ENCODE data around the gene ST6GALNAC4.

ST6GALNAC4 gene

DNA sequence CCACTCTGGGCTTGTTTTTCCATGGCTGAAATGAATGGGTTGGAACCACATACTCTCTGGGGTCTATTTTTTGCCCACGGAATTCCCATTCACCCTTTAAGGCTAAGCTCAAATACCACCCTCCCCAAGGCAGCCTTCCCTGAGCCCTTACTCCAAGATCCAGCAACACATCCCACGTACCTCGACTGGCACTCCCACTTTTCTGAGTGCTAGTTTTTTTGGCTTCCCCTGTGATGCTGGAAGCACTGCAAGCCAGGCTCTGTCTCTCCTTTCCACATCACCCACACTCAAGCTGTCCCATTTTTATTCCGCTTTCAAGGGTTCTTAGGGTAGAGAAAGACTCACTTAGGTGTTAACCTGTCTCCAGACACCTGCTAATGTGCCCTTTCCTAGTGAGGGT is 23.4 kb downstream of the ST6GALNAC4 start:
- FAIRE-seq (no peak), DNase-seq (ENCODE audit: insufficient read length, low spot score) (no peak)
- TF ChIP-seq, protein P1, sequence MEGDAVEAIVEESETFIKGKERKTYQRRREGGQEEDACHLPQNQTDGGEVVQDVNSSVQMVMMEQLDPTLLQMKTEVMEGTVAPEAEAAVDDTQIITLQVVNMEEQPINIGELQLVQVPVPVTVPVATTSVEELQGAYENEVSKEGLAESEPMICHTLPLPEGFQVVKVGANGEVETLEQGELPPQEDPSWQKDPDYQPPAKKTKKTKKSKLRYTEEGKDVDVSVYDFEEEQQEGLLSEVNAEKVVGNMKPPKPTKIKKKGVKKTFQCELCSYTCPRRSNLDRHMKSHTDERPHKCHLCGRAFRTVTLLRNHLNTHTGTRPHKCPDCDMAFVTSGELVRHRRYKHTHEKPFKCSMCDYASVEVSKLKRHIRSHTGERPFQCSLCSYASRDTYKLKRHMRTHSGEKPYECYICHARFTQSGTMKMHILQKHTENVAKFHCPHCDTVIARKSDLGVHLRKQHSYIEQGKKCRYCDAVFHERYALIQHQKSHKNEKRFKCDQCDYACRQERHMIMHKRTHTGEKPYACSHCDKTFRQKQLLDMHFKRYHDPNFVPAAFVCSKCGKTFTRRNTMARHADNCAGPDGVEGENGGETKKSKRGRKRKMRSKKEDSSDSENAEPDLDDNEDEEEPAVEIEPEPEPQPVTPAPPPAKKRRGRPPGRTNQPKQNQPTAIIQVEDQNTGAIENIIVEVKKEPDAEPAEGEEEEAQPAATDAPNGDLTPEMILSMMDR (IDR thresholded peaks at IDR 0.05; ENCODE audit: insufficient read depth, missing control alignments) = no peak

DNA sequence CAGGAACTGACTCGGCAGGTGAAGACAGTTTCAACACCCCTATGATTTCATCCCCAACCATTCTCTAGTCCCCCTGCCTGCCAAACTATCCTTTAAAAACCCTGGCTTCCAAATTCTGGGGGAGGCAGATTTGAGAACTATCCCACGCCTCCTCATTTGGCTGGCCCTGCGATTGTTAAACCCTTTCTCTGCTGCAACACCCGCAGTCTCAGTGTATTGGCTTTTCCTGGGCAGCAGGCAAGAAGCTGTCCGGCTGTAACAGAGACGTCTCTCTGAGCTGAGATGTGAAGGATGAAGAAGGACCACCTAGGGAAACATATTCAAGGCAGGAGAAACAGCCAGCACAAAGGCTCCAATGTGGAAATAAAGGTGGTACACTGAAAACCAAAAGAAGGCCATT is 24.0 kb downstream of the ST6GALNAC4 start:
- DNase-seq (ENCODE audit: insufficient read length, low spot score) (no peak), FAIRE-seq (no peak)
- TF ChIP-seq, protein P1 (IDR thresholded peaks at IDR 0.05; ENCODE audit: insufficient read depth, missing control alignments) = no peak

DNA sequence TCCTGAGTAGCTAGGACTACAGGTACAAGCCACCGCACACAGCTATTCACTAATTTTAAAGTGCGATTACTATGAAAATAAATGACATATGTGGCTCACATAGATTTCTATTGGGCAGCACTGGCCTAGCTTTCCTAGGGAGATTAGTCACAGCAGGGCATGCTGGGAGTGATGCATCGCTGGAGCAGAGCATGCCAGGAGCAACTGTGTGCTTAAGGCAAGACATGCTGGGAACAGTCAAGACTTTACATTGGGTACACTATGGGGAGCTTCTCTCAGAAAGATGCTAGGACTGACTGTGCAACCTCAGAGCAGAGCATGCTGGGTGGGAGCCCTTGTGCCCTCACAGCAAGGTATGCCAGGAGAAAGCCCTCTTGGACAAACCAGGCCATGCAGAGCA is 26.8 kb downstream of the ST6GALNAC4 start:
- TF ChIP-seq, protein P1 (IDR thresholded peaks at IDR 0.05; ENCODE audit: insufficient read depth, missing control alignments) = no peak
- no peak for FAIRE-seq

DNA sequence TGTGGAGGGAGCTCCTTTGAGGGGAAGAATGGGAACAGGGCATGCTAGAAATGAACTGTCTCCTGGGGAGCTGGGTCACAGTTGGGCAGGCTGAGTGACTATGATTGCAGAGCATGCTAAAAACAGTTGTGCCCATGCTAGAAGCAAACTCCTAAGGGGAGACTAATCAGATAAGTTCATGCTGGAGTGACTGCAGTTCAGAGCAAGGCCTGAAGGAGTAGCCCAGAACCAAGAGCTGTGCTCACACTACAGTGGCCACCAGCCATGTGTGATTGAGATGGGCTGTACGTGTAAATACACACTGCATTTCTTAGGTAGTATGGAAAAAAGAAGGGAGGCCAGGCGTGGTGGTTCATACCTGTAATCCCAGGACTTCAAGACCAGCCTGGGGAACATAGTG is 29.0 kb downstream of the ST6GALNAC4 start:
- TF ChIP-seq, protein P1 (IDR thresholded peaks at IDR 0.05; ENCODE audit: insufficient read depth, missing control alignments) = no peak
- FAIRE-seq = no peak
- no peak for DNase-seq (ENCODE audit: insufficient read length, low spot score)

More for the DNA sequence above, 26.8 kb downstream of the ST6GALNAC4 start:
- no peak for DNase-seq (ENCODE audit: insufficient read length, low spot score)

DNA sequence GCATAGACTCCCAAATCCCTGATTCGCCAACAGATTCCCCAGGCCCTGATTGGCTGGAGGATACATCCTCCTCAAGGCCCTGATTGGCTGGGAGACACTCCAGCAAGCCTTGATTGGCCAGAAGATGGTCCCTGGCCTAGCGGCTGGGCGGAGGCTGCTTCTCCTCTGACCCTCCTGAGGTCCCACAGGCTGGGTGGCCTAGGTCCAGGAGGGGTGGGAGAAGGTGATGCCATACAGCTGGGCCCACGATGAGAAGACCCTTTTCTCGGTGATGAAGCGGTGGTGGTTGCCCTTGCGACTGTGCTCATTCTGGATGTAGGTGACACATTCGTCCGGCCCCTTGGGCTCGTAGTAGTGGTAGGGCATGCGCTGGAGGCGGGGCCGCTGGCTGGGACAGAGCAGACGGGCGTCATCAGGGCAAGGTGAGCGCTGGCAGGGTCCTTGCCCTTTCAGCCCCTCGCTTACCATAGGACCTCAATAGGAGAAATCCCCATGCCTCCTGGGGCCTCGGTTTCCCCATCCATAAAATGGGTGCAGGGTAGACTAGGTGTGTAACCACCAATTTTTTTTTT is 30.4 kb downstream of the ST6GALNAC4 start:
- FAIRE-seq (no peak), DNase-seq (ENCODE audit: insufficient read length, low spot score) (no peak)
- TF ChIP-seq, protein P1 (IDR thresholded peaks at IDR 0.05; ENCODE audit: insufficient read depth, missing control alignments) = no peak

DNA sequence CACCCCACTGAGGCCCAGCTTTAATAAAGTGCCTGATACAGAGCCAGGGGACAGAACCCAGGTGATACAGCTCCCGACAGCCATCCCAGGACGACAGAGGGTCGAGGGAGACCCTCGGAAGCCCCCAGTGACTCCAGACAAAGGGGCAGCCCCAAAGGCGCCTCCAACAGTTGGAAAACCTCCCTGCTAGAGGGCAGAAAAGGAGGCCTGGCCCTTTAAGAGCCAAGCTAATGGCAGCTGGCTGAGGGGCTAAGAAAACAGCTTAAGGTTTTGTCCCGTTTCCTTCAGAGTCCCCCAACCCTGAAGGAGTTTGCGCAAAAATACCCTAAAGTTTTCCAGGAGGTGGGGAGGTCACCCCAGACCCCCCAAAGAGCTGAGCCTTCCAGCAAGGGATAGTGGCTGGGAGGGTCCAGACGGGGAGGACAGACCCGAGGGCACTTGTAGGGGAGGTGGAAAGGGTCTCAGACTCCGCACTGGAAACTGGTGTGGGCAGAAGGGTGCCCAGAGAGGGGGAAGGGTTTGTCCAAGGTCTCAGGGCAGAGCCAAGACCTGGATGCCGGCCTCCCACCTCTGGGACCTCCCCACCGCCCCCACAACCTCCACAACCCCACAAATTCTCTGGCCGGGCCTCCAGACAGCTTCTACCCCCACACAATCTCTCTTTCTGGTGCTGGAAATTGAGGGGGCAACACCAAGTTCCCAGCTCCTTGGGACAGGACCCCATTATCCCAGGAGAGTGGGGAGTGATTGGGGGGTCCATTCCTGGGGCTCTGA is 31.1 kb downstream of the ST6GALNAC4 start:
- TF ChIP-seq, protein P1 (IDR thresholded peaks at IDR 0.05; ENCODE audit: insufficient read depth, missing control alignments) = no peak
- FAIRE-seq (no peak), DNase-seq (ENCODE audit: insufficient read length, low spot score) (no peak)

DNA sequence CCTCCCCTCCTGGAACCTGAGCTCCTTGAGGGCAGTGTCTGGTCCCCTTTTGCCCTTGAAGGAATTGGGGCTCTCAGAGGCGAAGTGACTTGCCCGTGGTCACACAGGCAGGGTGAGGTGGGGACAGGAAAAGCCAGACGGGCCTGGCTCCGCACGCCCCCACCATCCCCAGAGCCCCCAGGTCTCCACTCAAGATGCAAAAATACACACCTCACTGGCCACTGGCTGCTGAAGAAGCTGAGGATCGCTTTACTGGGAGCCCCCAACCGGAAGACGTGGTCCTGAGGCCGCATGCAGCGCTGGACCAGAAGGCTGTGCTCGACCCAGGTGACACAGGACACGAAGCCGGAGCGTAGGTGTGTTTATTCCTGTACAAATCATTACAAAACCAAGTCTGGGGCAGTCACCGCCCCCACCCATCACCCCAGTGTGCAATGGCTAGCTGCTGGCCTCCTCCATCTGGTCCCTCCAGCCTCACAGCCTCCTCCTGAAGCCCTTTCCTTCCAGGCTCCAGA is 31.8 kb downstream of the ST6GALNAC4 start:
- TF ChIP-seq, protein P1 (IDR thresholded peaks at IDR 0.05; ENCODE audit: insufficient read depth, missing control alignments) = no peak
- DNase-seq (ENCODE audit: insufficient read length, low spot score) = no peak
- no peak for FAIRE-seq

Measured in D721Med (cell line).